ENCODE results near the gene FTO. TPM values are rescaled to one million over a fixed set of nuclear protein-coding genes. Genes with fewer than 3 reads are reported as not detected.

The FTO gene
- total RNA-seq, 1 donor from 2014 or later, result 97.8 TPM

- no peak for DNase-seq (ENCODE audit: low spot score in 2 of 2)
- no peak for FAIRE-seq
Observed at GRCh38 chr16:53915452-53916160, 211.7 kb downstream of the FTO start.

GRCh38 chr16:53920988-53921387, 217.0 kb downstream of the FTO start:
- DNase-seq (ENCODE audit: low spot score in 2 of 2), result no peak
- FAIRE-seq, result no peak

- FAIRE-seq, result no peak
- no peak for DNase-seq (ENCODE audit: low spot score in 2 of 2)
Observed at GRCh38 chr16:53922067-53922806, 218.3 kb downstream of the FTO start.

GRCh38 chr16:53922807-53923571, 219.0 kb downstream of the FTO start:
- DNase-seq (ENCODE audit: low spot score in 2 of 2), result no peak
- no peak for FAIRE-seq

- no peak for FAIRE-seq
- no peak for DNase-seq (ENCODE audit: low spot score in 2 of 2)
Observed at GRCh38 chr16:53924331-53925106, 220.6 kb downstream of the FTO start.

- no peak for DNase-seq (ENCODE audit: low spot score in 2 of 2)
- FAIRE-seq, result no peak
Observed at GRCh38 chr16:53925107-53925410, 221.1 kb downstream of the FTO start.

DNA sequence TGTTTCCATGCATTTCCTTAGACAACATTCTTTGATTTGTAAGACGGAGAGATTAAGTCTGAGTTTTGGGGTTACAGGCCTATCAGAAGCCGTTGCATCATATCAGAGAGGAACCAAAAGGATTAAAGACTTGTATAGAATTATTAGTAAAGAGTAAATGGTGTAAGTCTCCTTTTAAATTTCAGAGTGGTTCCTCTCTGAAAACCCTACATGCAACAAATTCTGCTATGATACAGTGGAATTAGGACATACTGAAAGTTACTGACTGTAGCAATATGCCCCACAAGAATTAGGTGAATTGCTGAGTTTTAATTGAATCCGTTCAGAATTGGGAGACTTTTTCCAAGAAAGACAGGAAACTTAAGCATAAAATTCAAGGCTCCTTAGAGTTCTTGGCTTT, 221.6 kb downstream of the FTO start:
- DNase-seq (ENCODE audit: low spot score in 2 of 2), result no peak
- no peak for FAIRE-seq

GRCh38 chr16:53926209-53926608, 222.3 kb downstream of the FTO start:
- FAIRE-seq (no peak), DNase-seq (ENCODE audit: low spot score in 2 of 2) (no peak)

- FAIRE-seq, result no peak
- DNase-seq (ENCODE audit: low spot score in 2 of 2), result no peak
Observed at GRCh38 chr16:53932975-53933374, 229.0 kb downstream of the FTO start.

GRCh38 chr16:53933407-53933806, 229.5 kb downstream of the FTO start:
- no peak for FAIRE-seq
- no peak for DNase-seq (ENCODE audit: low spot score in 2 of 2)

- FAIRE-seq (no peak), DNase-seq (ENCODE audit: low spot score in 2 of 2) (no peak)
Observed at GRCh38 chr16:53936052-53936451, 232.1 kb downstream of the FTO start.

- no peak for DNase-seq (ENCODE audit: low spot score in 2 of 2)
- FAIRE-seq, result no peak
Observed at GRCh38 chr16:53936529-53936928, 232.6 kb downstream of the FTO start.

- DNase-seq (ENCODE audit: low spot score in 2 of 2) (no peak), FAIRE-seq (no peak)
Observed at GRCh38 chr16:53937161-53937880, 233.4 kb downstream of the FTO start.

DNA sequence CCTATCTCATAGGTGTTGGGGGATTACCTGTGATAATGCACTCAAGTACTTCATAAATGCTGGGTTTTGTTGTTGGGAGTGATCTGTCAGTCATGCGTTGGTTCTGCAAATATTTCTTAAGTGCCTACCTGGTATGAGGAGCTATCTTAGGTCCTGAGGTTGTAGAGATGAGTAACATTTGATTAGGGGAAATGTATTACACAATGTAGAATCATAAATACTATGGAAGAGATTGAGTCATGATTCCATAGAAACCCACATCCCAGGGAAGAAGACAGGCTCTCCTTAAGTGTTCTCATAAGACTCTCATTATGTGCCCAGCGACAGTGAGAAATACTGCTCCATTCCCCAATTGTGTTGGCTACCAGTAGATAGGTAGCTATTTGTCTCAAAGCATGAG, 240.1 kb downstream of the FTO start:
- no peak for DNase-seq (ENCODE audit: low spot score in 2 of 2)
- no peak for FAIRE-seq

DNA sequence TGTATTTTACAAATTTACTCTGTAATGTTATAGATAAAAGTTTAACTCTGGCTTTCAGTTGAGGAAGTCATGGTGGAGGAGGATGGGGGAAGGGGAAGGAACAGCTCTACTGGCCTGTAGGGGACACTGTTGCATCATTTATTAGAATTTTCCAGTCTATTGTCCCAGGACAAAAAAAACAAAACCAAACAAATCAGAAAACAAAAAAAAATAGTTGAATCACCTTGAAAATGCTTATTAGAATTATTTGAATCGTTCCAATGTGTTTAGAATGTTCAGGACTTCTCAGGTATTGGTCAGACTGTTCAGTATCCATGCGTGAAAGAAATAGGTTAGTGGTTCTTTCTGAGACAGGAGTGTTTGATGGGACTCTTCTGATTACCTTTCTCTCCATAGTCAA, 242.0 kb downstream of the FTO start:
- no peak for DNase-seq (ENCODE audit: low spot score in 2 of 2)
- FAIRE-seq, result no peak

GRCh38 chr16:53946746-53947386, 242.9 kb downstream of the FTO start:
- DNase-seq (ENCODE audit: low spot score in 2 of 2) (no peak), FAIRE-seq (no peak)

- DNase-seq (ENCODE audit: low spot score in 2 of 2) (no peak), FAIRE-seq (no peak)
Observed at GRCh38 chr16:53947642-53948041, 243.7 kb downstream of the FTO start.

DNA sequence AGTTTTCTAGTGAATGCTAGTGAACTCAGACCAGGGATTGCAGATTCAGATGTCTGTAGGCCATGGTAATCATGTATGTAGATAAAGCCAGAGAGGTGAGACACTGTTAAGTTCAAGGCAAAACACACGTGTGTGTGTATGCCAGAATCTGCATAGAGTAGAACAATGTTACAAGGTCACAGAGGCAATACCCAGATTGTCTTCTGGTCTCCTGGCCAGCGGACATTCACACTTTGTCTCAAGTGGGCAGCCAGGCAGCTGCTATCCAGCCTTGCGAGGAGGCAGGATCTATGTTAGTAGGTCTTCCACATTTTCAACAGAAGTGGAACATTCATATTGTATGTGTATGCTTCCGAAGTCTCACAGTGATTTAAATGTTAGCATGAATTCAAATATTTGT, 244.4 kb downstream of the FTO start:
- FAIRE-seq, result no peak
- DNase-seq (ENCODE audit: low spot score in 2 of 2), result no peak

- FAIRE-seq (no peak), DNase-seq (ENCODE audit: low spot score in 2 of 2) (no peak)
Observed at GRCh38 chr16:53948734-53949430, 244.9 kb downstream of the FTO start.
